HG02678 (cell line): ENCODE data around the gene NEDD4L.
"Not testable (repeated sequence)": the region's sequence is repeated elsewhere in the genome, so short reads cannot be mapped to it uniquely, and the experiment has no call there.

Experiments used
- ATAC-seq: cut with Tn5 transposase; IDR thresholded peaks from one replicate; pipeline ENCODE4 v1.9.1; 2021; ENCODE audit warnings: mild to moderate bottlenecking, moderate library complexity; ENCODE audit not compliant: unreplicated experiment

The NEDD4L gene

DNA sequence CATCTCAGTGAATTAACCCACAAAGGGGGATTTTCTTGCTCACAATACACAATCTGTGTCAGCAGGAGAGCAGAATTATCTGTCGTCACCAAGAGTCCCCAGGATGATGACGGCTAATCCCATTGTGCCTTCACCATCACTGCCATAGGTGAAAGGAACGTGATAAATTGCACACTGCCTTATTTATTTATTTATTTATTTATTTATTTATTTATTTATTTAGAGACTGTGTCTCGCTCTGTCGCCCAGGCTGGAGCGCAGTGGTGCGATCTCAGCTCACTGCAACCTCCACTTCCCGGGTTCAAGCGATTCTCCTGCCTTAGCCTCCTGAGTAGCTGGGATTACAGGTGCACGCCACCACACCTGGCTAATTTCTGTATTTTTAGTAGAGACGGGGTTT lies 238.8 kb downstream of the NEDD4L start:
- ATAC-seq: not testable (repeated sequence)

DNA sequence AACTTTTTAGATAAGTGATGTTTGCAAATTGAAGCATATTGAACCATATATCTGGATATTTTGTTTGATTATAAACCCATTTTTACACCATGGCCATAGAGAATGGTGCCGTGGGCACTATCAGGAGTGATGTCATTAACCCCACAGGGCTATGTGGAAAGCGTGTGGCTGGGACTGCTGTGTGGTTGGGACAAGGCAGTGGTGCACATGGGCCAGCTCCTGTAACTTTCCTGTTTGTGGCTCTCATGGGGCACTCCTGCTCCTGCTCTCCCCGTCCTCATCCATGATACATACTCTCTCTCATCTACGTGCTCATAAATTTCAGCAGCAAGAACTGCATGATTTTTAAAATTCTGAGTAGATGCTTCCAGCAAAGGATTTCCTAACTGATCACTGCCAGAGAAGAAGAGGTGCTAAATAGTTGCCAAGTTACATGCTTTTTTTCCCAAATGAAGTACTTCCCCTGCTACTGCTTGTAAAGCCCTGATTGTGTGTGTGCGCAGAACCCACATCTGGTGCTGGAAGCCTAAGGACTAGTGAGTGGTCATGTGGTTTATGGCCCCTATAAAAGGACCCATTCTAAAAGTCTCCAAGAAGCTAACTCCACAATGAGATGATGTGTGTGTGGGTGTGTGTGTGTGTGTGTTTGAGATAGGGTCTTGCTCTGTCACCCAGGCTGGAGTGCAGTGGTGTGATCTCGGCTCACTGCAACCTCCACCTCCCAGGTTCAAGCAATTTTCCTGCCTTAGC lies 240.8 kb downstream of the NEDD4L start:
- ATAC-seq: no peak

DNA sequence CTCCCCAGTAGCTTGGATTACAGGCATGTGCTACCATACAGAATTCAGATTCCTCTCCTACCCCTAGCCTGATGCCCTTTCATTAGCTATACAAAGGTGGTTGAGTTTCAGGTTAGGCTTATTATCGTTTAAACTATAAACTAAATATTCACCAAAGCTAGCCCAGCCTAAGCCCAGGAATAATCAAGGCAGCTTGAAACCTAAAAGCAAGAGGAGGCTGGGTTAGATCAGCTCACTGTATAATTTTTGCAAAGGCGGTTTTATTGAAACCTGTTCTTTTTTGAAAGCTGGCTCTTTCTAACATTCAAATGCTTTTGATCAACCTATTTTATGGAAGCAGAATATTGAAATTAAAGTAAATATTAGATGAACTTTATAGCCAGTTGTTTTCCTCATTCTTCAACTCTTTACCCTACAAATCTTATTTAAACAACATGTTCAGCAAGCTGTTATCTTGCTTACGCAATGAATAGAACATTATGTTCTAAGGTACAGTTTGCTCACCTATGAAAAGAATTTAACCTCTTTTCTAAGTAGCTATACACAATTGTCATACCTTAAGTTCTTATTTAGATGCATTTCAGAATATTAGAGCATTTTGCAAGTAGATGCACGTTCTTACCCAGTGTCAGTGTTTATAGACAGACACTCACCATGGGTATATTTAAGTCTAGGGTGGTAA lies 241.6 kb downstream of the NEDD4L start:
- ATAC-seq: no peak

DNA sequence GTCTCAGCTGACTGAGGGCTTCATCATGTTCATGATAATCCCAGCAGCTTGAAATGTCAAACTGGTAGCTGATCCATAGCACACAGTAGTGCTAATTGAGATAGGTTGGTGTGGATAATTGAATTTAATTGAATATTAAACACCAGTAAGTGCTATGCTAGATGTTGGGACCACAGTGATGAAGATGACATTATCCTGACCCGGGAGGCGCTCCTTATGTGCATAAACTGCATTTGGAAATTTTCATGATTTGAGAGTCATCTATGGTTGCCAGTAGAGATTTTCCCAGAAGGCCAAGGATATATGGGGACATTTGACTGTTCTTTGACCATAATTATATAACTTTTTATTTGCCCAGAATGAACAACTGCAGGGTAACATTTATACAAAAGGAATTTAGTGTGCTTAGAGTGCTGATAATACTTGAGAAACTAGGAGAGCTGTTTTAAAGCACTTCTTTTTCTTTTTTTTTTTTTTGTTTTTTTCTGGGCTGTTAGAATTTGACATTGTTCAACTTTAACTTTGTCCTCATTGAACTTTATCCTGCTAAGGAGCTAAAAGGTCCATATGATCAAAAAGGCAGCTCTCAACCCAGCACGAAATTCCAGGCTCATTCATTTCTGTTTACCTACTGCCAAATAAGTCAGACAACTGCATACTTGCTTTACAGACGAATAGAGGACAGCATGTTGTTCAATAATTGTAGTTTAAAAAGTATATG lies 242.8 kb downstream of the NEDD4L start:
- ATAC-seq: no peak

DNA sequence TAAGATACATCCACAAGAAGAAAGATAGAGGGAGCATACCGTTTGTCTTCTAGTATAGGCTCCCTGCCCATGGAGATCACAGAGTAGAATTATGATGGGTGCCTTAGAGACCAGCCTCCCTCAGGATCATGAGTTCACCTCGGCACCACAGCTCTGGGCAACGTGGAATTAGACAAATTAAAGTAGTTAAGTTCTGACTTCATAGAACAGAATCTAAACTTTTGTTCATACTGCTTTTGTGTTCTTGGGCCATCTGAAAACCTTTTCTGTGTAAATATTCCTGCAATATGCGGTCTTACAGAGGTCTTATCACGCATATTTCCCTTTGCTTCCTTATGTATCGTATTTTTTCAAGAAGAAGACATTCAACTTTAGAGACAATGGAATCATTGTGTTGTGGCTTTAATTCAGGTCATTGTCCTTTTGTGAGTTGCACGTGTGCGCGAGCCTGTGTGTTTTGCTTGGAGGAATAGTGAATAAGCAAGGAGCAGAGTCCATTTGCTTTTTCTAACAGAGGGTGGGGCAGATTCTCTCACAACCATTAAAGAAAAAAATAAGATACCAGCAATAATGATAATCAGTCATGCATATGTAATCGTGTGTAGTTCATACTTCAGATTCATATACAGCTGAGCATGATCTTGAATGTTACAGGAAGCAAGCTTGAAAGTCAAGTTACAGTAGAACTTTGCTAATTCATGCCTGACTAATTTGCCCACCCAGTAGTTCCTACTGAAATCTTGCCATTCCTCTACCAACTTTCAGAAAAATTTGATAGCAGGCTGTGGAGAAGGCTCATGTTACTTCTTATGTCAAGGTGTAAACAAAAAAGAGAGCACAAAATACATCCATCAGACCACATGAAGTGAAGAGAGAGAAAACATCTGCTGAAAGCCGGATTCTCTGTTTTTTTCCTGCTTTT lies 243.6 kb downstream of the NEDD4L start:
- no peak for ATAC-seq

DNA sequence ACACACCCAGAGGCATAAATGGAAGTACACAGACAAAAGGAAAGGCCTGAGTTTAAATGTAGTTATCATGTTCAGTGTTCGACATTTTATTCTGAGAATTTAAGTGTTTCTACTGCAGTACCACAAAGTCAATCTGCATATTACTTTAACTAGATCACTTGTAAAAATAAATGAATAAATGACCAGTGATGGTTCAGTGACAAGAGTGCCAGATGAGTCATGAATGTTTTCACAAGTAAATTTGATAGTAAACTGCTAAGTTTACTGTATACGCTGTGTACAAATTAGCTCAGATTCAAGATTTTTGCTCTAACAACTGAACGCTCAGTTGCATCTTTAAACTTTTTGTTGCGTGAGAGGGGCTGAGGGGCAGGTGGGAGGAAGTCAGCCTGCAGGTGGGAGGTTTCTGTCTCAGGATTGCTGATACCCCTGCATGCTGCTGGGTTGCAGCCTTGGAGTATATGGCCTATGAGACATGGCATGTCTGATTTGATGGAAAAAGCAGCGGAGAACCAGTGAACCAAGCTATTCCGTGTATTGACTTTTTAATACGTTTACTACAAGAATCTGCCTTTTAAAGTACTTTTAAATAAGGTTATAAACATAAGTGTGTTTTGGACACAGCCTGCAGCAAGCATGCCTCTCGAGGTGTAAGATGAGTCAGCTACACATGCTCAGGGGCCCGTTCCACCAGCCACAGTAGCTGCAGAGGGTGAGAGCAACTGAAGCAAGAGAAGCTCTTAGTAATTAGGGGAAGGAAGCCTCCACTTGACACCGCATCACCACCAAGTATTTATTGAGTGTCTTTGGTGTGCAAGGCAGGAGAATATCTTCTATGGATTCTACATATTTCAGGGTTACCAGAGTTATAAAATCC lies 245.1 kb downstream of the NEDD4L start:
- ATAC-seq: peak; percentile 79

DNA sequence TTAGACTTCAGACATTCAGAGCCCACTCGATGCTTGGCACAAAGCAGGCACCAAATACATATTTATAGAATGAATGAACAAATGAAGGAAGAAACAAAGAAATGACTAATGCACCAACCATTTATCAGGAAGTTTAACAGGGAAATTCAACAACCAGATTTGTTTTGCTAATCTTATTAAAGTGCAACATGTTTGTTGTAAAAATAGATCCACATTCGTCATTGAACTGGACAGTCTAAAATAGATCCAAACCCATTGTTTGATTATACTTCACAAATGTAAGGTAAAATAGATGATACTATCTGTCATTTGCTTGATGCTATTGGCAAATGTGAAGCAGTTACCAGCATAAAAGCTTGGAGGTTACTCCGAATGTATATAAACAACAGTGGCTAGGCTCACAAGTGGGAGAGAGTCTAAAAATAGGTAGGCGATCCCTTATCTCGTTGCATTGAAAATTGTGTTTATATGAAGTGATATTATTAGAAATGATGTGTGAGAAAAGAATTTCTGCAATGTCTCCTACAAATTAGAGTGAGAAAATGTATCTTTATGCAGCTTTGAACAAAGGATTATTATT lies 246.2 kb downstream of the NEDD4L start:
- no peak for ATAC-seq

DNA sequence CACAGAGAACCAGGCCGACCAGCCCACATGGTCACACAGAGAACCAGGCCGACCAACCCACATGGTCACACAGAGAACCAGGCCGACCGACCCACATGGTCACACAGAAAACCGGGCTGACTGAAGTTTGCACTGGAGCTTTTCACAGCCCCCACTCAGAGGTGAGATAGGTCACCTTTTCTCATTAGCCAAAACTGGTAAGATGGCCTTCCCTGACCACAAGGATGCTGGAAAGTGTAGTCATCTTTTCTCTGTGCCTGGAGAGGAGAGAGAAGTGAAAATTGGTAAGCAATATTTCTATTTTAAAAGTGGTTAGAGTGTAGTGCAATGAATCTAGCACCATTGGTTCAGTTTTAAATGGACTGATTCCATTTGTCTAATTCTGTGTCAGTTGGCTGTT lies 247.1 kb downstream of the NEDD4L start:
- ATAC-seq: no peak

DNA sequence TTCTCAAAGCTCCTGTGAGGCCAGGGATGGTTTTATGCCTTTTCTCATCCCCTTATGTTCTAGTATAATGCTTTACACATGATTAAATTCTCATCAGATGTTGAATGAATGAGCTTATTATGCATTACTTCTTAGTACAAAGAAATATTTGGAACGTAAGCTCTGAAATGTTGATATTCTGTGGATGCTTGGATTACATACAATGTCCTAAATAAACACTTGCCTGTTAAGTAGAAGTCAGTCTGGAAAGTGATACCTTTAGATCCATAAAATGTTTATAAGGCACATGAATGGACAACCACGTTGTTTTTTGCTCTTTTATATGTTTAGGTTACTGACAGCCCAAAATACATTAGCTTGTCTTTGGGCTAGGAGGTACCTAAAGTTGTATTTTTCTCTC lies 248.6 kb downstream of the NEDD4L start:
- no peak for ATAC-seq

DNA sequence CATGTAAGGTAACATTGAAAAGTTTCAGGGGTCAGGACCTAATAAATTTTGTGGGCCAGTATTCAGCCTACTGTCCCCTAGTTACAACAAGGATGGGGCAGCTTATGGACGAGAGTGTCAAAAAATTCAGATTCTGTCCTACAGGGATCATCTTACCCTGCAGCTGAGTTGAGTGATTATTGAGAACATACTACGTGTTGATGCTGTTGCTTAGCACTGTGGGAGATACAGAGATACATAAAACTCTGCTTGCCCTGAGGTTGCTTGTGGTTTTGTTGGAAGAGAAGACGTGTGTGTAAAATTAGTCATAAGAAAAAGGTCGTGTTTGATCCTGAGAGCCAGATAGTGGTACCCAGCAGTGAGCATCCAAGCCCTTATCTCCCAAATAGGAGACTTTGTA lies 253.2 kb downstream of the NEDD4L start:
- no peak for ATAC-seq

DNA sequence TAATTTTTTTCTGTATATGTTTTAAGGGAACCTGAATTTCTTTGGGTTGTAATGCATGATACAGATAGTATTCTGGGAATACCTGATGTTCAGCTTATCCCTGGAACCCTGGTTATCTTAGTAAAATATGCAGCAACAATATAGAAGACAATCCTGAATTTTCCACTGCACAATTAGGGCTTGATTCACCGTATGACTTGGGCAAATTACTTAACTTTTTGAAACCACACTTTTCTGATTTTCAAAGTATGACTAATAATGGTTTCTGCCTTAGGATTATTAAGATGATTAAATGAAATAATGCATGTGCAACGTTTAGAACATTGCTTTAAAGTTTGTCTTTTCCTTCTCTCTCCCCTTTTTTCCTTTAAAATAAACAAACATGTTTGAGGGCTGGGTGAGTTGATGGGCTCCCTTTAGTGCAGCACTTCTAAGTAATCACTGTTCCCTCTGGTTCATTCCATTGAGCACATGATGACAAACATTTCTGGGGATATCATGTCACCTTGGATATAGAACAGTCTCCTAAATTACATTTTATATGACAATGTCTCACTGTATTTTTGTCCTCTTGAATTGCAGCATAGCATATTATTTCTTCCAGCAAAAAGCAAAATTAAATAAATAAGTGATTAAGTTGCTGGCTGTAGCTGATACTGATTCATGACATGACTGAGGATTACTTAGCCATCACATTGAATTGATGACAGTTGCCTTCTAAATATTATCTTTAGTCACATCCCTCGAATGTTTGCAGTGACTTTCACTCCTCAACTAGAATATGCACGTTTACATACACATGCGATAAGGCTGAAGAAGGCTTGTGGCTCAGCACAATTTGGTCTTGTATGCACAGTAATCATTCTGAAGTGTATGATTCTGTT lies 254.5 kb downstream of the NEDD4L start:
- ATAC-seq: no peak

DNA sequence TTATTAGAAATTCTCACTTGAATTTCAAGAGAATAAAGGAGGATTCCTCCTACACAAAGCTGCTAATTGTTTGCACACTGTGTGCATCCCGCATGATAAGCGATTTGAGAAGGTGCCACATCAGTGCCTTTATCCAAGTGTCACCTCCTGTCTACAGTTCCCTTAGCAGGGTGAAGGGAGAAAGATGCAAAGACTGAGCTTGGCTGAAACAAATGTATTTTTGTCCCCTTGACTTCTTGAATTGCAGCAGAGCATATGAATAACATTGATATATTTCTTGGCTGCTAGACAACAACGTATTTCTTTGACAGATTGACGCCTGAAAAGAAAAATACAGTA lies 255.1 kb downstream of the NEDD4L start:
- no peak for ATAC-seq

DNA sequence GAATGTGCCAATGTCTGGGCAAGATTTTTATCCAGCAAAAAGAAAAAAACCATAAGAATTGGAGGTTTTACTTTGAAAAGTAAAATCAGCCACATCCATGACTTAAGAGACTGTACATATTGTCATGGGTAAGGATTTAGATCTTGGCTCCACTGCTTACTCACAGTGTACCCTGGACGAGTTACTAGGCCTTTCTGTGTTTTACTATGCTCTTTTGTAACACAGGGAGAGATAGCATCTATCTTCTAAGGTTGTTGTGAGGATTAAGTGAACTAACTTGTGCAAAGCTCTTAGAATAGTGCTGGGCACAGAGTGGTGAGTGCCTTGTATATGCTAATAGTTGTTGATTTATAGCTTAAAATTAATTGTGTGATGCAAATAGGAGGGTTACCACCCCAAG lies 255.9 kb downstream of the NEDD4L start:
- ATAC-seq: no peak

DNA sequence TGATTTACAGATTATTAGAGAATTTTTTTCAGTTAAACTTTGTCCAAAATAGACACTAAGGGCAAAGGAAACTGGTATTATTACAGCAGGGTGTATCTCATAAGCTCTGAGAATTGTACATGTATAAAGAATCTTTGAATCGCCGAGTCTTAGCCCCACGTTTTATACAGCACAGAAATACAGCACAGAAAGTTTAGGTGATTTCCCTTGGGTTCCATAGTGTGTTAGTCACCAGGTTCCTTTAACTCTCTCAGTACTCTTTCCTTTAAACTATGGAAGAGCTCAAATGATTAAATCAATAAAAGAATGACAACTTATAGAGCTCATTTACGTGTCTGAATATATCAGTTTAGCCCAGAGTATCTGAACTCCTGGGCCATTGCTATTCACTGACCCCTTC lies 256.8 kb downstream of the NEDD4L start:
- ATAC-seq: no peak

DNA sequence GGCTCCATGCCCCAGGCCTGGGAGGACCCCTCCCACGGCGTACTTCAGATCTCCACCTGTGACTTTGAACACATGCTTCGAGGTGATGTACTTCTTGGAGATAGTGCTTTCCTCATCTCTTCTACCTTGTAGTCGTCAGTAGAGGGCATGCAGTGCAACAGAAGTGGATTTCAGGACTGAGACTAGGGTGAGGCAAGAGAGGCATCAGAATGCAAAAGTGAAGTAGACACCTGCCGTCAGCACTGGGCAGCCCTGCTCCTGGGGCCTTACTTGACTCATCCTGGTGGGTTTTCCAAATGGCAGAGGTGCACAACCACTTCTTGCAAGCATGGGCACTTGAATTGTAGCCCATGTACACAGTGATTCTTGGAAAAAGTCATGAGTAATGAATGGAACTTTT lies 258.8 kb downstream of the NEDD4L start:
- ATAC-seq: no peak

DNA sequence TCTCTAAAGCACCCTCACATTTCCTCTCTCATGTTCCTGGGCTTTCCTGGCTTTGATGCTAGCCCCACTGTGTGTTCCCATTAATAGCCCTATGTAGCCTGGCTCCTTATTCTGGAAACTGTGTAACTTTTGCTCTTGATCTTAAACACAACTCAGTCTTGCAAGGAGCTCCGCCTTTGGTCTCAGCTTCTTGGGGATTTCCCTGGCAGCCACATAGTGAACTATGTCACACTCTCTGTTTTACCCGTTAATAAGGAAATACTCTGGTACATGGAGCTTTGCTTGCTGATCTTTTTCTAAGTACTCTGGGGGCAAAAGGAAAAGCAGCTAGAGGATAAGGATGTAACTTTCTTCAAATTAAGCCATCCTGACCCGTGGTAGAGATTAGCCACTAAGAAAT lies 259.3 kb downstream of the NEDD4L start:
- peak; percentile 87 for ATAC-seq

DNA sequence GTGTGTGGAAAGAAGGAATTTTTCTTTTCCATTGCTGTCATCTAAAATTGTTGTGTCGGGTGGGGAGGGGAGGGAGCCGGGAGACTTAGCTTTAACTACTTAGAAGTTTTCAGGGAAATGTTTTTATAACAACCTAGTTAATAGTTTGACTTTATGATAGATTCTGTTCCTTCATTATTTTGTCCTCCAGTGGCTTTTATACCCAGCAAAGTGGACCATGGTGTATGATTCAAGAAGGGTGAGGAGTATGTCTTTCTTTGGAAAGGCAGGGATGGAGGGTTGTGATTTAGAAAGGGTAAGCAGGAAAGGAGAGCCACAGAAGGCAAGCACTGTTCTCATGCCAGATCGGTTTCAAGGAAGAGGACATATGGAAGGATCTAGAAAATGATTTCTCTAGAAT lies 261.8 kb downstream of the NEDD4L start:
- ATAC-seq: no peak

DNA sequence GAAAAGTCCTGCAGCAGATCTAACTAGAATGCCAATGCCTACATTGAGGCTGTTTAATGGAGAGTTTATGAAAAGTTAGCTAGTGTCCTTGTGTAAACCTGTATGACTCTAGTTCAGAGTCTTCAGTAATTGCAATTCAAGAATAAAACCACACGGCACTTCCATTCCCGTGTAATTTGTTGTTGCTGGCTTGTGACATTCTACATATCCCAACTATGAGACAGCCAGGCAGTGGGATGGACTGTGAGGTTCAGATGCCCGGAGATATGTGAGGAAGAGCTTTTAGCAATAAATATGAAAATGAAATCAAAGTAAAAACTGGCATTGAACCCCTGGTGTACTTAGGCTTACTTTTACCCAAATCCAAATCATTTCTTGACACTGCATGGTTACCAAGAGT lies 263.4 kb downstream of the NEDD4L start:
- ATAC-seq: no peak

DNA sequence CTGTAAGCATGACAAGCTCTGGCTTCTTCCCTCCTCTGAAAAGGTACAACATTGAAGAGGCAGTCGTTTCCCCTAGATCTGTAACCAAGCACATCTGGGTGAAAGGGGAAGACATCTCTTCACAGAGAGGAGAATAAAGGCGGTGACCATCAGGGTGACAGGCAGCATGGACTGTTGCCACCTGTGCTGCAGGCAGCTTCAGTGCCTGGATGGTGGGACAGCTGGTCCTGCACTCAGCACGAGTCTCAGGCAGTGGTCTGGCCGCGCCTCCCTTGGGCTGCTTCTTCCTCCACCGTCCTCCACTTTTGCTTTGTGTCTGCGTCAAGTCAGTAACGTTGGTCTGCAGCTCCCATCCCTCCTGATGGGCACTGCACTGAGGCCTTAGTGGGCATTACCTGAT lies 264.4 kb downstream of the NEDD4L start:
- ATAC-seq: no peak
